GM12891 (cell line): Measurements from ENCODE around the gene NSD1.

Experiments
- POLR2A ChIP-seq: IDR thresholded peaks from 2 replicates; pipeline ENCODE4 v1.6.1; 2011; ENCODE audit warnings: low read depth, low read length, control low read depth
- POLR2AphosphoS5 ChIP-seq: IDR thresholded peaks from 2 replicates; pipeline ENCODE4 v1.6.1; 2011; ENCODE audit warnings: low read depth, low read length, control low read depth
- POU2F2 ChIP-seq: IDR thresholded peaks from 2 replicates; pipeline ENCODE4 v1.6.1; 2011; ENCODE audit warnings: low read depth, mild to moderate bottlenecking, control low read depth, low read length, moderate library complexity
- SPI1 ChIP-seq: IDR thresholded peaks from 2 replicates; pipeline ENCODE4 v1.6.1; 2011; ENCODE audit warnings: low read depth, low read length, control low read depth
- TAF1 ChIP-seq: IDR thresholded peaks from 2 replicates; pipeline ENCODE4 v1.6.1; 2011; ENCODE audit warnings: low read depth, low read length, control low read depth

DNA sequence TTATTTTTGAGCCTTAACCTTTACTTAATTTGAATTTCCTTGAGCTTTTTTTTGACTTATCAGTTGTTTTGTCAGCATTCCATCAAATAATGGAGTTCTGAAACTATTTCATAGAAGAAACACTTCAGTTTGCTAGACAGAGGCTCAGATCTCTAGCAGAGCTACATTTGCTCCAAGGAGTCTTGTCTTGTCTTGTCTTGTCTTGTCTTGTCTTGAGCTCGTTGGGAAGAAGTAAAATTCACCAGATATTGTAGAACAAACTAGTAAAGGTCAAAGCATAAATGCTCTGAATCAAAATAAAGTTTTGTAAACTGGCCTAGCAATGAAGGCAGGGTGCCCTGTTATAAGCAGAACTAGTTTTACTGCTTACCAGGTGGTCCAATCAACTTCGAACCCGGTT lies 136.4 kb downstream of the NSD1 start:
- no peak for TF ChIP-seq POLR2A
- TF ChIP-seq TAF1, result no peak
- TF ChIP-seq POLR2AphosphoS5, result no peak
- no peak for TF ChIP-seq POU2F2
- no peak for TF ChIP-seq SPI1
